ENCODE results near the gene CSNK1E. TPM values are rescaled to one million over a fixed set of nuclear protein-coding genes. Genes with fewer than 3 reads are reported as not detected.

CSNK1E gene
- total and polyA plus RNA-seq, 10 of the 15 experiments (the other 5 are each of a cell fraction or from before 2014, with no cell fraction given): 5.9 to 107 (median 64.9) TPM

DNA sequence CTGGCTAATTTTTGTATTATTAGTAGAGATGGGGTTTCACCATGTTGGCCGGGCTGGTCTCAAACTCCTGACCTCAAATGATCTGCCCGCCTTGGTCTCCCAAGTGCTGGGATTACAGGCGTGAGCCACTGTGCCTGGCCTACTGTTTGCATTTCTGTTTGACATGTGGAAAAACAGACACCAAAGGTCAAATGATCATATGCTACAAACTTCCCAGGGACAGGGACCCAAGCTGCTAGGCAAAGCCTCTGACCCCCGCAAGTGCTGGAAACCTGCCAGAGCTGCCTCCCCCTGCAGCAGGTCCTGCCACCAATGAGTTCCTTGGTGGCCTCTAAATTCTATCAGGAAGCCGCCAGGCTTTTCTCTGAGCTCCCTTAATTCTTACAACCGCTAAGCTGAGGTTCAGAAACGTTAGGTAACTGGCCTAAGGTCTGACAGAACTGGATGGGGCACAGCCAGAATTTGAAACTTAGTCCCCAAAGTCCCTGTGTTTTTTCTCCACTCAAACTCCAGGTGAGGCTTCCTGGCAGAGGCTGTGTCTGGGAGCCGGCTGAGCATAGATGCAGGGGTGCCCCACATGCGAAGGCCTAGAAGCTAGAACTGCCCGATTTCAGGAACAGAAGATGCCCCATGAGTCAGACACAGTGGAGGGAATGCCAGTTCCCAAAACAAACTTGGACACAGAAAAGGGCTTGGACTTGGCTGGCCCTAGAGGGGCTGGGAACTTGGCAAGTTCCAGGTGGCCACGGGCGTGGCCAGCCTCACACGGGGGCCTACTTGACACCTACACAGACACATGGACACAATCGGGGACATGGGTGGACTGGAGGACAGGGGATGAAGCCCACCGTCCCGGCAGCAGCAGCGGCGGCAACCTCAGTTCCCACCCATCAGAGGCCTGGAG lies 7.4 kb downstream of the CSNK1E start:
- Histone ChIP-seq H2AFZ (ENCODE audit: control insufficient read depth, low read depth, low read length) (no peak overlapping the region), H3K36me3 (ENCODE audit: control insufficient read depth in 2 of 2, insufficient read depth in 2 of 2, low read length in 1 of 2) (peaks cover 9 to 24% of the 10 kb centered on the region in 2 experiments; a peak in 3 of 4 replicates), H4K20me1 (ENCODE audit: control insufficient read depth, insufficient read depth) (no peaks in the 10 kb centered on the region), H3K79me2 (ENCODE audit: control insufficient read depth, insufficient read depth, low read length) (peaks cover 76% of the 10 kb centered on the region), H3K9ac (ENCODE audit: control insufficient read depth, insufficient read depth, low read length) (no peak overlapping the region), H3K9me3 (replicated peaks; ENCODE audit: control insufficient read depth, insufficient read depth, low read length) (no peaks in the 10 kb centered on the region), H3K27me3 (replicated peaks in 1 of 2; ENCODE audit: control insufficient read depth in 2 of 2, insufficient read depth in 2 of 2, low read length in 1 of 2) (no peaks in the 10 kb centered on the region), H3K4me2 (ENCODE audit: control insufficient read depth, insufficient read depth) (no peak overlapping the region; the same call in 1 of the 2 replicates), H3K4me1 (ENCODE audit: control insufficient read depth, insufficient read depth, low read length) (peaks cover 70% of the 10 kb centered on the region), H3K4me3 (no peak overlapping the region), H3K27ac (ENCODE audit: control insufficient read depth, insufficient read depth) (no peak overlapping the region)
- no peak for TF ChIP-seq RUNX3 (IDR thresholded peaks at IDR 0.05; ENCODE audit: low read length)
- TF ChIP-seq ZNF217 (IDR thresholded peaks at IDR 0.05): no peak
- TF ChIP-seq RAD21 (IDR thresholded peaks at IDR 0.05; ENCODE audit: insufficient read depth, low read depth, low read length): no peak
- no peak for TF ChIP-seq IKZF2 (IDR thresholded peaks at IDR 0.05)
- TF ChIP-seq HDAC6 (IDR thresholded peaks at IDR 0.05; ENCODE audit: unreplicated experiment): no peak
- no peak for TF ChIP-seq ZNF384 (IDR thresholded peaks at IDR 0.05; ENCODE audit: borderline replicate concordance, low read depth, low read length)
- TF ChIP-seq KDM1A (IDR thresholded peaks at IDR 0.05; ENCODE audit: borderline replicate concordance): no peak
- no peak for TF ChIP-seq JUNB (IDR thresholded peaks at IDR 0.05)
- no peak for TF ChIP-seq YY1 (IDR thresholded peaks at IDR 0.05; ENCODE audit: low read depth, low read length)
- no peak for TF ChIP-seq CHD4 (IDR thresholded peaks at IDR 0.05)
- no peak for TF ChIP-seq GABPA (IDR thresholded peaks at IDR 0.05; ENCODE audit: low read depth)
- no peak for TF ChIP-seq MYB (IDR thresholded peaks at IDR 0.05; ENCODE audit: borderline replicate concordance, low read depth, low read length)
- no peak for TF ChIP-seq HDAC2 (IDR thresholded peaks at IDR 0.05)
- TF ChIP-seq BMI1 (IDR thresholded peaks at IDR 0.05; ENCODE audit: borderline replicate concordance): no peak
- TF ChIP-seq NFXL1 (IDR thresholded peaks at IDR 0.05; ENCODE audit: borderline replicate concordance): no peak
- TF ChIP-seq BACH1 (IDR thresholded peaks at IDR 0.05; ENCODE audit: borderline replicate concordance): no peak
- no peak for TF ChIP-seq PML (IDR thresholded peaks at IDR 0.05; ENCODE audit: low read length)
- TF ChIP-seq ASH2L (IDR thresholded peaks at IDR 0.05; ENCODE audit: borderline replicate concordance, low read depth): no peak
- TF ChIP-seq CBFB (IDR thresholded peaks at IDR 0.05; ENCODE audit: low read depth): no peak
- no peak for TF ChIP-seq IRF4 (IDR thresholded peaks at IDR 0.05; ENCODE audit: low read depth, low read length)
- in situ Hi-C loops (cut with MboI): no loop called here
- FAIRE-seq (no peak), ATAC-seq (no peak), DNase-seq (ENCODE audit: low read depth, low spot score) (no peak)
- SMC1A ChIA-PET (ENCODE audit: uncharacterized antibody, unreplicated experiment): no interaction called here
- 91% methylated on average over 18 of the region's 18 CpGs for WGBS (ENCODE audit: insufficient coverage, insufficient replicate concordance, low lambda C conversion rate, missing lambda C conversion rate)
- RAD21 ChIA-PET (ENCODE audit: unreplicated experiment): interaction anchor here (1.0 kb wide), 1 partner anchor 48 kb away, joined by 3 read pairs; no protein-coding TSS in a partner anchor
- CTCF ChIA-PET: no interaction called here
- intact Hi-C loops (cut with micrococcal nuclease; ENCODE audit: unreplicated experiment): loop anchor here (5.0 kb wide), 4 partner anchors 42 to 148 kb away; no protein-coding TSS in a partner anchor
- no TSS peak for BruUV-seq (replicated peaks)
- POLR2A ChIA-PET: no interaction called here
